ENCODE measurements around the gene LONRF3.
A peak's percentile ranks its signal among the peaks of the same experiment; 100 is the strongest.
"Not testable (repeated sequence)": the region's sequence is repeated elsewhere in the genome, so short reads cannot be mapped to it uniquely, and the experiment has no call there.

The LONRF3 gene

GRCh38 chrX:118988911-118989310, 14.5 kb downstream of the LONRF3 start:
- no peak for DNase-seq

- DNase-seq, result no peak
Observed at GRCh38 chrX:118989886-118990285, 15.5 kb downstream of the LONRF3 start.

GRCh38 chrX:118990512-118991227, 16.3 kb downstream of the LONRF3 start:
- no peak for DNase-seq

GRCh38 chrX:118992441-118993121, 18.2 kb downstream of the LONRF3 start:
- not testable (repeated sequence) for DNase-seq

GRCh38 chrX:119003462-119003861, 29.0 kb downstream of the LONRF3 start:
- DNase-seq, result no peak

GRCh38 chrX:119004920-119005524, 30.6 kb downstream of the LONRF3 start:
- peak; percentile 3 for DNase-seq

GRCh38 chrX:119007189-119007770, 32.9 kb downstream of the LONRF3 start:
- no peak for DNase-seq

GRCh38 chrX:119008110-119008744, 33.8 kb downstream of the LONRF3 start:
- no peak for DNase-seq

GRCh38 chrX:119009071-119009470, 34.7 kb downstream of the LONRF3 start:
- DNase-seq, result no peak

GRCh38 chrX:119010491-119010890, 36.1 kb downstream of the LONRF3 start:
- DNase-seq, result no peak

- no peak for DNase-seq
Observed at GRCh38 chrX:119013164-119013563, 38.7 kb downstream of the LONRF3 start.

GRCh38 chrX:119015407-119016237, 41.2 kb downstream of the LONRF3 start:
- DNase-seq, result no peak

- no peak for DNase-seq
Observed at GRCh38 chrX:119017077-119017476, 42.7 kb downstream of the LONRF3 start.

- no peak for DNase-seq
Observed at GRCh38 chrX:119025900-119026299, 51.5 kb downstream of the LONRF3 start.

GRCh38 chrX:119026344-119026743, 51.9 kb downstream of the LONRF3 start:
- DNase-seq, result not testable (repeated sequence)

GRCh38 chrX:119027960-119028732, 53.7 kb downstream of the LONRF3 start:
- DNase-seq, result not testable (repeated sequence)

- no peak for DNase-seq
Observed at GRCh38 chrX:119028733-119029330, 54.4 kb downstream of the LONRF3 start.

- not testable (repeated sequence) for DNase-seq
Observed at GRCh38 chrX:119029656-119030055, 55.2 kb downstream of the LONRF3 start.

- no peak for DNase-seq
Observed at GRCh38 chrX:119030990-119031389, 56.6 kb downstream of the LONRF3 start.

- no peak for DNase-seq
Observed at GRCh38 chrX:119036107-119037029, 62.0 kb downstream of the LONRF3 start.

Data from NCI-H2029 (cell line).